NK-92 treated with Interleukin-12 subunit alpha and Interleukin-12 subunit beta, amount 100 ng/mL, for 24 hours (cell line): ENCODE data around the gene KIZ.
A peak's percentile ranks its signal among the peaks of the same experiment; 100 is the strongest.
"Not testable (repeated sequence)": the region's sequence is repeated elsewhere in the genome, so short reads cannot be mapped to it uniquely, and the experiment has no call there.

Source experiments
- DNase-seq: peaks from one replicate; lab custom pipeline; 2025; lab: John Stamatoyannopoulos, UW

Gene KIZ

DNA sequence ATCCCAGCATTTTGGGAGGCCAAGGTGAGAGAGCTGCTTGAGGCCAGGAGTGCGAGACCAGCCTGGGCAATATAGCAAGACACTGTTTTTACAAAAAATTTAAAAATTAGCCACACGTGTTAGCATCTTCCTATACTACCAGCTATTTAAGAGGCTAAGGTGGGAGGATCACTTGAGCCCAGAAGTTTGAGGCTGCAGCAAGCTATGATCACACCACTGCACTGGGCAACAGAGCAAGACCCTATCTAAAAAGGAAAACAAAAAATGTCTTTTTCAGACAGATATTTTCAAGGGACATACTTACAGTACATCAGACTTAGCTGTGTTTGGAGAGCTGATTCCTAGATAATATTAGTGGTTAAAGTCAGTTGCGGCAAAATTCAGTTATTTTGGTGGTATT, 104.3 kb downstream of the KIZ start:
- DNase-seq = no peak

DNA sequence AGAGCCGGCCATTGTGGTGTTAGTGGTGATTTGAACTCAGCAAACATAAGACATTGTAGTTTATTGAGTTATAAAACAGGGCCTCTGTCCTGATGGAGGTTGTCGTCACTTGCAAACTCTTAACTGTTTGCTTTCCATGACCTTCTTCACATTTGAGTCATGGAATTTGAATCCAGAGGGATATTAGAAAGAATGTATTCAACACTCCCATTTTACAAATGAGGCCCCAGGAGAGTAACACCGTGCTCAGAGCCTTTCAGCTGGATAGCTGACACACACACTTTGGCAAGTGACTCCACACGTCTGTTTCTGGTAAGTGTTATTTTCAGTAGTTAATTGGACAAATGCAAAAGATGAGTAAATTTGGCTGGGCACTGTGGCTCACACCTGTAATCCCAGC, 104.8 kb downstream of the KIZ start:
- DNase-seq = no peak

DNA sequence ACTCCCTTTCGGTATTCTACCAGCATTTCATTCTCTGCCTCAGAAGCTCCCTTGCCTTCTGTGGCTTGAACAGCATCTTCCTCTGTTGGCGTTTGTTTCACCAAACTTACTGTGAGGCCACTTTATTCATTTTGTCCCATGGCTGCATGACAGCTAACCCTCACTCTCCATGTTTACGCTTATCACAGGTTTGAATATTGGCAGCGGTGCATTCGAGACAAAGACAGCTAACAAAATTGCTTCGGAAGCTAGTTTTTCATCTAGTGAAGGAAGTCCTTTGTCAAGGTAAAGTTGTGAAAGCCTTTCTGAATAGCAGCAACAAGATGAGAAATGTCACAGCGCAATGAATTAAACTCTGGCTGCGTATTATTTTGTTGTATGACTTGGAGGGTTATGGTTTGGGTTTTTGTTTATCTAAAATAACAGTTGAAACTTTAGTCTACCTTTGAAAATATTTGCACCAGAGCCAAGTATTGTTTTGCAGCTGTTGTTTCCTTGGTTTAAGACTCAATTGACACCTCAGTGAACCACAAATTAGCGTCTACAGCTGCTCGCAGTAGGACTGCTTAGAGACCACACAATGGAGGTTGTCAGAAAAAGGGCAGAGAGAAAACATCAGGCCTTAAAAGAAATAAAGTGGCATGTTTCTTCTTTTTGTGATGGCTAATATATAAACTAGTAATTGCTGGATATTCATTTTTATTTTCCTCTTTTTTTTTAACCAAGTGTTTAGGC, 106.8 kb downstream of the KIZ start:
- no peak for DNase-seq

DNA sequence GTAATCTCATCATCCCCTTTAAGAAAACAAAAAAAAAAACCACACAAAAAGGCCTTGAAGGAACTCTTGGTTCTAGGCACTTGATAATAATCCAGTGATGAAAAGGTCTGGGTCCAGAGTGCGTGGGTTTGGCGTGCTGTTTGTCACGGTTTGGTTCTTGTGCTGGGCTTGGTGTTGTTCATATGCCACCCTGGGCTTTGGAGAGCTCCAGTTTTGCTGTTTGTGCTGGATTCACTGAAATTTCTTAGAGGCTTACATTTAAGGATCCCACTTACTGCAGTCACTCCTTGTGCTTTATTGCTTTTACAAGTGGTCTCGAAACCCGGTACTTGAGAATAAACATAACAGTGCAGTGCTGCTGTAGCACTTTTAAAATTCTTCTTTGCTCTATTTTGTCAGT, 108.4 kb downstream of the KIZ start:
- DNase-seq = no peak

DNA sequence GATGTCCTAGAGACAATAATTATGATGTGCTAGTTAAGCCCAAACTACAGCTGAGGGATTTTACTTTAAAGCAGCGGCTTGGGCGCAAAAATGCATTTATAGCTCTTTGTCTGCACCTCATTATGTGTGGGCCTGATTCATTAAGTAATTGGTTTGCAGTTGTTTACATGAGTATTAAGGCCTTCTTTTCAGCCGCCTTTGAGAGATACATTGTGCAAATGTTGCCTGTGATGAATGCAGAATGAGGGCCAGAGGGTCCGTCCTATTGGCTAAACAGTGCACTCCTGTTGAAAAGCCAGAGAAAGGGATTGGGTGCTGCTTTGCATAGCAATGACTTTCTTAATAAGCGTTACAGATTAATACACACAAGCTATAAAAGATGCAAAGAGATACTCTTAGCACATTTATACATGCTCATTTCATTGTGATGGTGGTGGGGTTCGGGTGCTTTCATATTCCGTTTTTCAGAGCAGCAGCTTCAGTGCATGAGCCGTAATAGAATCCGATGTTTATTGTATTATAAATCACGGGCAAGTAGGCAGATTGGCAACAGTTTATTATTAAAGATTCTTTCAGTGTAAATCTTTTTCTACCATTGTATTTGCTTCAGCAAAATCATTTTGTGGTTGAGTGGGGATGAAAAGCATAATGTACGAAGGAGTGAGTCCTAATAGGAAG, 109.1 kb downstream of the KIZ start:
- no peak for DNase-seq

DNA sequence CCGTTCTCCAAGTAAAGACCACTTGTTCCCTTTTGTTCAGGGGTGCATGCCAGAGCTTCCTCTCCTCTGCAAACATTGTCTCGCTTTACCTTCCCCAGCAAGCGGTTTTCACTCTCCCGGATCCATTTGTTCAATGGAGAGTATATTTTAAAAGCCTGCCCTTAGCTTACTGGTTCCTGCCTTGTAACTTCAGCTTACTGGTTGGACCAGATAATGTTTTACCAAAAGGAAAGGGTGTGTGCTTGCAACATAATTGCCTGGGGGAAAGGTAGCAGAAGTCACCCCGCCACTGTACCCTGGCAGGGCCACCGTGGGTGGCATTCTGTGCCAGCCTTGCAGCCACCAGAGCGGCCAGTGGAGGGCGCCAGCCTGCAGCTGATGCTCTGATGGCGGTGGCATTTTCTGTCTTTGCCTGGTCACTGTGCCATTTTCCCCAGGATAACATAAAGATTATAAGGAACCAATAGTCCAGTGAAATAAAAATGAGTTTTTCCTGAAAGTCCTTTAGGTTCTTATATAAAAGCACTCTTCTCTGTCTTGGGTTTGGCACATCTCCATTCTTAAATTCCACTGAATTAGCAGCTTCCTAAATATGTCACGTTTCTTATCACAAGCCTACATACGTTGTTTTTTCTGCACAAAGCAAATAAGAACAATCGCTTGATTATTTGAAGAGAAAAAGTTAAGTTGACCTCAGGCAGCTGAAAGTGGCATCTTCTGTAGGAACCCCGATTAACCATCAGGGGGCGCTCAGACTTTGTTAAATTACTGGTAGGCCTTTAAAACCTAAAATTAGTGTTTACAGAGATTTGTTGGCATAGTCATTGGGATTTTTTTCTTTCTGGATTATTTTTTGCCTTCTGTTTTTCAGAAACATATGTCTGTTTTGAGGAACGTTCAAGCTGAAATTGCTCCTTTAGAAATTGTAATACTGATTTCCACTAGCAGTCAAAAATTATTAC, 109.9 kb downstream of the KIZ start:
- peak; percentile 15 for DNase-seq

DNA sequence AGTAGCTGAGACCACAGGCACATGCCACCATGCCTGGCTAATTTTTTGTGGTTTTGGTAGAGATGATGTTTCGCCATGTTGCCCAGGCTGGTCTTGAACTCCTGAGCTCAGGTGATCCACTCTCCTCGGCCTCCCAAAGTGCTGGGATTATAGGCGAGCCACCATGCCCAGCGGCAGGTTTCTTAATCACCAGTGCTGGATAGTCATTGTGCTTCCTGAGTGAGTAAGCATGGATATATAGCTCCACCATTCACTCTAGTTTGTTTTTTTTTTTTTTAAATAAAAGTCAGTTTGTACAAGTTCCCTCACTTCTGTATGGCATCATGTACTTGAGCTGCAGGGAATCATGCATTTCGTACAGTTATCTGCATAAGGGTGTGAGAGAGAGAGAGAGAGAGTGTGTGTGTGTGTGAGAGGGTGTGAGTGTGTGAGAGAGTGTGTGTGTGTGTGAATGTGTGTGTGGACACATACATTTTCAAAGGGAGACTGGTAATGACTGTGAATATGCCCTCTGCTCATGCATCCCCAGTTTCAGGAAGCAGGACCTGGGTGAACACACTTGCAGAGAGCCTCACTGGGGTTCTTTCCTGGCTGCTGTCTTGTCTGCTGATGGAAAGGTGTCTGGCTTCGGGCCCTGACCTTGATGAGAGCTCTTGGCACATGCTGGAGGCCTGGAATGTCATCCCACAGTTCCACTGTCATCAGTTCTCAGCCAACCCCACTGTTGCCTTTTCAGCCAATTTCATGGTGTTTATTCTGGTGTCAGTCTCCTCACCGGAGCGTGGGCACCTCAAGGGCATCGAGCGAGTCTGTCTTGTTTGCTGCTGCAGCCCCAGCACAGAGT, 112.3 kb downstream of the KIZ start:
- no peak for DNase-seq

DNA sequence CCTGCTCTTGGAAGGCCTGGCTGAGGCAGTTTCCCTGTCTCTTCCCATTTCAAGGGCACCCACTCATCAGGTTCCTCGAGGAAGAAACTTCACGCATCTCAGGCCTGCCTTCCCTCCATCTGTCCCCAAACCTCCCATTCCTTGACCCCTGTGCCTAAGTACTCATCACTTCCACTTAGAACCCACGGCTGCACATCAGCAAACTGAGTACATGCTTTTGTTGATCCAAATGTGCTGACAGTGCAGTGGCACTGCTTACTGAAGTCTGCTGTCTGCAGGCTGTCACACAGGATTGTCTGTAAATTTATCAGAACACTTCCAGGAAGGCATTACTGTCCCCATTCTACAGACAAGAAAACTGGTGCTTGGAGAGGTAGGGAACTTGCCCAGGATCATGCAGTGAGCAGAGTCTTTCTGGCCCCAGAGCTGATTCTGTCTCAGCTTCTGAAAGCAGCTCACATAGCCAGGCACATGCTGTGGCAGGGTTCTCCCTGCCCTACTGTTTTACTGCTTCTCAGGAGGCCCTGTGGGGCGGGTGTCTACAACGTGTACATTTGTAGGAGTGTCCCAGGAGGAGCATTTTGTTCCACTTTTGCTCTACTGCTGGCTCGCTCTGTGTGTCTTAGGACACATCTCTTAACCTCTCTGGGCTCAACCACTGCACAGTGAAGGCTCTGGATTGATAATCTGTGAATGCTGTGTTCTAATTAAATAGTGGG, 113.1 kb downstream of the KIZ start:
- no peak for DNase-seq

DNA sequence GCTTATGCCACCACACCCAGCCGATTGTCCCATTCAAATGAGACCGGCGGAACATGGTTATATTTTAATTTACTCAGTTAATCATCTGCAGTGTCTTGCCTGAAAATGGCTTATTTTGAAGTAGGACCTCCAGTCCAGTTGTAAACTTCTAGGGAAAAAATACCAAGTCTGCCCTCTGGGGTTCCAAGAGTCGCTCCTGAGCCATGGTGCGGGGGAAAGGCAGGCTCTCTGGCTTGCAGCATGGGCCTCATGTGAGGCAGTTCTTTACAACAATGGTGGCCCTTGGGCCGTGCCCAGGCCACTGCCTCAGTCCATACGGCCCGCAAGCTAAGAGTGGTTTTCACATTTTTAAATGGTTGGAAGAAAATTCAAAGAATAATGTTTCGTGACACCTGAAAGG, 114.5 kb downstream of the KIZ start:
- DNase-seq = no peak

DNA sequence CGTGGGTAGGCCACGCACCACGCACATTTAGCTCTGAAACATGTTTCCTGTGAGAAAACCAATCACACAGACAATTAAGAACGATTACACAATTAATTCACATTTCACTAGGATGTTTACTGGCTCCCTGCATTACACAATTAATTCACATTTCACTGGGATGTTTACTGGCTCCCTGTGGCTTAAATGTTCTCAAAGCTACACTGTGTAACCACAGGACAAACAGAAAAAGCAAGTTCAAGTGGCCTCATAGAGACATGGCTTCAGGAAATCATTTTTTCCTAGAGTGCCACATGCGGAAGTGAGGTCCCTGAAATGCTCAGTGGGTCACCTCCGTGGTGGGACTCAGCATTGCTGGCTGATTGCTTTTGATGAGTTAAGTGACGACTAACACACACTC, 115.5 kb downstream of the KIZ start:
- no peak for DNase-seq

DNA sequence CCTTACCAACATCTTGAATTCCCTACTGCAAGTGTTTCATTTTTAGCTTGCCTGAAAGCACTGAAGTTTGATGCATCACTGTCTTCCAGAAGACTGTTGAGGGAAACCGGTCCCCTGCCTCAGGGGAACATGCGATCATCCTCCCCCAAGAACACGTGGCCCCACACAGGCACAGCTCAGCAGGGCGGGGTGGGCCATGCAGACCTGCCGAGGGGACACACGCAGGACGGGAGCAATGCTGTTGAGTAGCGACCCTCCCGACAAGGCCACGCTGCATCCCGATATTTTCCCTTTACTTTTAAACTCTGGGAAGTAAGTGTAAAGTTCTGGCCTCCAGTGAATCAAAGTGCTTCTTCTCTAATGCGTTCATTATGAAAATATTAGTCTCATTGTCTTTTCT, 117.9 kb downstream of the KIZ start:
- DNase-seq = no peak

DNA sequence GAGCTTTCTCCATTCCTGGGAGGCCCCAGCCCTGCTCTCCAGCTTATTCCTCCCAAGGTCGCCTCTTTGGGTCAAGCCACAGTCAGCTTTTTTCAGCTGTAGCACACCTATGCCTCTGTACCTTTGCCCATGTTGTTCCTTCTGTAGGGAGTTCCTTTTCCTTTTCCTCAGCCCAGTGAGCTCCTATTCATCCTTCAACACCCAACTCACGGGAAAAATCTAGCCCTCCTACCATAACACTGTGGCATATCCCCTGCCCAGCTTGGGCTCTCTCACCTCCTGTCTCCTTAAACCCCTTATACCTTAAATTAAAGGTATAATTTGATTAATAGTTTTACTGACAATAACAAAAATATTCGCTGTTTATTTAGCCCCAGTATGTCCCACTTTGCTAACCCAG, 118.9 kb downstream of the KIZ start:
- no peak for DNase-seq

DNA sequence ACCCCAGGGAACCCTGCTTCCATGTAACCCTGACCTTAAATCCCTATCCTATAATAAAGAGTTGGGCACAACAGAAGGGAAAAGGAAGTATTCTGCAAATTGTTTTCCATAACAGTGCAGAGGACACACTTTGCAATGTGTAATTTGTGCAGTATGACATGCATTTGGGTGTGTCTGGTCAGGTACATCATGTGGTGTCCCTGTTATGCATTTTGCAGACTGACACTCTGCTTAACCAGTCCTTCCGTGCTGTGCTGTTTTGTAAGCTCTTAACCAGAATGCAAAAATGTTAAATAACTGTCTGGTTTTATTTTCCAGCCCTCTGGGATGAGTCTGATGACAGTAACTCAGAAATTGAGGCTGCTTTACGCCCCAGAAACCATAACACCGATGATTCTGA, 120.3 kb downstream of the KIZ start:
- DNase-seq = no peak

DNA sequence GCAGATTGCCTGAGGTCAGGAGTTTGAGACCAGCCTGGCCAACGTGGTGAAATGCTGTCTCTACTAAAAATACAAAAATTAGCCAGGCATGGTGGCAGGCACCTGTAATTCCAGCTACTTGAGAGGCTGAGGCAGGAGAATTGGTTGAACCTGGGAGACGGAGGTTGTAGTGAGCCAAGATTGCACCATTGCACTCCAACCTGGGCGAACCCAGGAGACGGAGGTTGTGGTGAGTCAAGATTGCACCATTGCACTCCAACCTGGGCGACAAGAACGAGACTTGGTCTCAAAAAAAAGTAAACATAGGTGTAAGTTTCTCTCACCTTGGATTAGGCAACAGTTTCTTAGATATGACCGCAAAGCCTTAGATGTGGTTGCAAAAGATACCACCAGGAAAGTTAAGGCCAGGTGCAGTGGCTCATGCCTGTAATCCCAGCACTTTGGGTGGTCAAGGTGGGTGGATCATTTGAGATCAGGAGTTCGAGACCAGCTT, 121.8 kb downstream of the KIZ start:
- not testable (repeated sequence) for DNase-seq

DNA sequence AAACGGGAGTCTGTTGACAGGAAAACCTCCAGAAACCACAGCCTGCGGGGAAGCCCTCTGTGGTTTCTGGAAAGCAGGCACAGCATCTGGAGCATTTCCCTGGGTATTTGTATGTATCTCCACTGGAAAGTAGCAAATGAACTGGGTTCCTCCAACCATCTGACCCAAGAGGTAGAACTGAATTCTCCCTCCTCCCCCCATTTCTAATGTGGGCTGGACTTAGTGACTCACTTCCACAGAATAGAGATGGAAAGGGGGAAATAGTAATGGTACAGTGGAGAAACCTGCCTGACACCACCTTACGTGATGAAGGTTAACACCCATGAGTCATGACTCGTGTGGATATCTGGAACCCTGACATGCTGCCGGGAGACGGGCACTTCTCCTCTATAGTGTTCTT, 125.4 kb downstream of the KIZ start:
- DNase-seq = peak; percentile 31

DNA sequence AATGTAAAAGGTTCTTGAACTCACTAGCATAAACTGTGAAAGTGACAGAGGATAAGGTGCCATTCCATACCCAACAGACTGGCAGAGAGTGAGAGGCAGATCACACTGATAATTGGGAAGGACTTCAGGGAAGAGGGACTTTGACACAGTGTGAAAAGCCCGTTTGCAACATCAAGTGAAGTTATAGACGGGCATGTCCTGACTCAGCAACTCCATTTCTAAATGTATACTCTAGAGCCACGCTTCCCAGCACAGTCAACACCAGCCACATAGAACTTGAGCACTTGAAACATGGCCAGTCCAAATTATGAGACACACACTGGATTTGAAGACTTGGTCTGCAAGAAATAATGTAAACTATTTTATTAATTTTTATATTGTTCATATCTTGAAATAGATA, 131.3 kb downstream of the KIZ start:
- DNase-seq = no peak

DNA sequence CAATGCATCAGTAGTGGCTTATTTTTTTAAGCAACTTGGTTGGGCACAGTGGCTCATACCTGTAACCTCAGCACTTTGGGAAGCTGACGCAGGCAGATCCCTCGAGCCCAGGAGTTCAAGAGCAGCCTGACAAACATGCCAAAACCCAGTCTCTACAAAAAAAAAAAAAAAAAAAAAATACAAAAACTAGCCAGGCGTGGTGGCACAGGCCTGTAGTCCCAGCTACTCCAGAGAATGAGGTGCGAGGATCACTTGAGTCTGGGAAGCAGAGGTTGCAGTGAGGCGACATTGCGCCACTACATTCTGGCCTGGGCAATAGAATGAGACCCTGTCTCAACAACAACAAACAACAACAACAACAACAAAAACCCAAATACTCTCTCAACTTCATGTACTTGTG, 132.5 kb downstream of the KIZ start:
- DNase-seq = no peak

DNA sequence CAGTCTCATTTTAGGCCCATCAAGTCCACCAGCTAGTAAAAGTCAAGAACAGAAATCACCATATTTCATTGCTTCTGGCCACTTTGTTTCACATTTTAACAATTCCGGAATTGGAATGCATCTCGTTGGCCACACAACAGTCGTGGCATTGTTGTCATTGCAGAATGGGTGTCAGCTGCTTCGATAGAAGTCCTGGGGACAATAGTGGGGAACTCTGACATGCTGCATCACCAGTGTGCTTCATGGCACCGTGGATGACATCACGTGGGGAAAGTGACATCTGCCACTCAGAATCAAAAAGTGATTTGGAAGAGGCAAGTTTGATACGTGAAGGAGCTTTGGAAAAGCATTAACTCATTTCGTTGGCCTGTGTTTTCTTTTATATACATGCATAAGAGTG, 133.5 kb downstream of the KIZ start:
- no peak for DNase-seq

DNA sequence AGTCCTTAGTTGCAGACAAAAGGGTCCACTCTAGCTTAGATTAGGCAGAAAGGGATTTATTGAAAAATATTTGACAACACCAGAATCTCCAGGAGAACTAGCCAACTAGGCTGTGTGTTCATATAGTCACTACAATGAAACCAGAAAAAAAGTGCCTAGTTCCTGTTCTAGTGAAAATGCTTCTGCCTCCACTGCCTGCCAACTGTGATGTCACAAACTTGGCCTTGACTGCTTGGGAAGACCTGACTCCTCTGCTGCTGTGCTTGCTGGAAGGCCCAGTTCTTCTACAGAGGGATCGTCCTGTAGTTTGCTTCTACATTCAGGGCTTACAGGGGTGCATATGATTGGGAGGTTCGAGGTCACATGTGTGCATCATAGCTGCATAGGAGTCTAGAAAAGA, 136.9 kb downstream of the KIZ start:
- no peak for DNase-seq

DNA sequence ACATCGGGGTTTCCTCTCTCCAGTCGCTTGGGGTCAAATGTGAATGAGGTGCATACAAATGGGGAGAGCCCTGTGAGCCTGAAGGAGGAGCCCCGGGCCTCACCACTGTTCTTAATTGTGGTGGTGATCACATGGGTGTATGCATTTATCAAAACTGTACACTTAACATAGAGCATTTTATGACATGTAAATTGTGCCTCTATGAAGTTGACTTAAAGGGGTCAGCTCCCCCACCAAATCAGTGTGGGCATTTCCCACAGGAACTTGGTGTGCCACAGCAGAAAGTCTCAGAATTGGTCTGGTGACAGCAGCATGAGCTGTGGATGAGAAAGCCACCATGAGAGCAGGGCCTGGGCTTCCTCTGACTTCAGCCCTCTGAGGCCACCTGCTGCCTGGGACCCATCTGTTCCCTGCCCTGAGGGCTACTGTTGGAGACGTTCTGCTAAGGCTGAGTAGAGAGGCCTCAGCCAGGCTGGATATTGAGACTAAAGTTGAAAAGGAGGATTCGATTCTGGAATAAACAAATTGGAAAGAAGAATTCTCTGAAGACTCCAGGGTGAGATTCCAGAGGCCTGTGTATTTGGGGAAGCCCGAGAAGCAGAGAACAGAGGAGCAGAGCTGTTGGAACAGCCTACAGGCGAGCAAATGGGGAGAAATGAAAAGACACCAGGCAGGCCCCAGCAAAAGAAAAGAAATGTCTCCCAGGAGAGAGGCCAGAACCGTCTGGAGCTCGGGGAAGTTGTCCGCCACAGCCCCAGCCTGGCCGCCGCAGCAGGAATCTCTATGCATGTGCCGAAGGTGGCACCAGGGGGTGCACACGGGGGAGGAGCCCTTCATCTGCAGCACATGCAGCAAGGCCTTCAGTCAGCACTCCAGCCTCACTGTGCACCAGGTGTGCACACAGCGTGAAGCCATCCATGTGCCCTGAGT, 139.6 kb downstream of the KIZ start:
- no peak for DNase-seq
